ENCODE measurements around the gene LRRC25.

LRRC25 gene

GRCh38 chr19:18443406-18443805 is 46.0 kb upstream of the LRRC25 start:
- no peak for TF ChIP-seq CTCF (IDR thresholded peaks at IDR 0.05; ENCODE audit: low read depth, low read length)
- DNase-seq (ENCODE audit: low read depth in 2 of 2) = no peak
- H3K4me3 ChIP-seq (replicated peaks in 1 of 2; ENCODE audit: low read depth in 2 of 2, low read length in 2 of 2) = no peak overlapping the region

GRCh38 chr19:18442941-18443340 is 45.5 kb upstream of the LRRC25 start:
- no peak for TF ChIP-seq CTCF (IDR thresholded peaks at IDR 0.05; ENCODE audit: low read depth, low read length)
- no peak for DNase-seq (ENCODE audit: low read depth in 2 of 2)
- H3K4me3 ChIP-seq (replicated peaks in 1 of 2; ENCODE audit: low read depth in 2 of 2, low read length in 2 of 2) = no peak overlapping the region

GRCh38 chr19:18441804-18442788 is 44.7 kb upstream of the LRRC25 start:
- TF ChIP-seq CTCF (IDR thresholded peaks at IDR 0.05; ENCODE audit: low read depth, low read length) = no peak
- DNase-seq (ENCODE audit: low read depth in 2 of 2) = no peak
- no peak overlapping the region for H3K4me3 ChIP-seq (replicated peaks in 1 of 2; ENCODE audit: low read depth in 2 of 2, low read length in 2 of 2)

- no peak for DNase-seq (ENCODE audit: low read depth in 2 of 2)
- H3K4me3 ChIP-seq (replicated peaks in 1 of 2; ENCODE audit: low read depth in 2 of 2, low read length in 2 of 2) = no peak overlapping the region
- TF ChIP-seq CTCF (IDR thresholded peaks at IDR 0.05; ENCODE audit: low read depth, low read length) = no peak
These were observed 43.7 kb upstream of the LRRC25 start for GRCh38 chr19:18440936-18441803.

- H3K4me3 ChIP-seq (replicated peaks in 1 of 2; ENCODE audit: low read depth in 2 of 2, low read length in 2 of 2) = no peak overlapping the region
- peak; percentile 36 for TF ChIP-seq CTCF (IDR thresholded peaks at IDR 0.05; ENCODE audit: low read depth, low read length)
These were observed 43.0 kb upstream of the LRRC25 start for GRCh38 chr19:18440415-18440877.

GRCh38 chr19:18439910-18440237 is 42.5 kb upstream of the LRRC25 start:
- no peak overlapping the region for H3K4me3 ChIP-seq (replicated peaks in 1 of 2; ENCODE audit: low read depth in 2 of 2, low read length in 2 of 2)
- no peak for DNase-seq (ENCODE audit: low read depth in 2 of 2)
- no peak for TF ChIP-seq CTCF (IDR thresholded peaks at IDR 0.05; ENCODE audit: low read depth, low read length)

More at GRCh38 chr19:18440415-18440877, 43.0 kb upstream of the LRRC25 start:
- no peak for DNase-seq (ENCODE audit: low read depth in 2 of 2)

Measured in cardiac fibroblast (primary cell).